GM19025 (cell line): ENCODE results near the gene TSPYL1.
"Not testable (repeated sequence)": the region's sequence is repeated elsewhere in the genome, so short reads cannot be mapped to it uniquely, and the experiment has no call there.

ENCODE experiments used
- ATAC-seq: cut with Tn5 transposase; IDR thresholded peaks from one replicate; pipeline ENCODE4 v1.9.1; 2021; ENCODE audit warnings: mild to moderate bottlenecking, low read depth, moderate library complexity; ENCODE audit not compliant: unreplicated experiment

The TSPYL1 gene

DNA sequence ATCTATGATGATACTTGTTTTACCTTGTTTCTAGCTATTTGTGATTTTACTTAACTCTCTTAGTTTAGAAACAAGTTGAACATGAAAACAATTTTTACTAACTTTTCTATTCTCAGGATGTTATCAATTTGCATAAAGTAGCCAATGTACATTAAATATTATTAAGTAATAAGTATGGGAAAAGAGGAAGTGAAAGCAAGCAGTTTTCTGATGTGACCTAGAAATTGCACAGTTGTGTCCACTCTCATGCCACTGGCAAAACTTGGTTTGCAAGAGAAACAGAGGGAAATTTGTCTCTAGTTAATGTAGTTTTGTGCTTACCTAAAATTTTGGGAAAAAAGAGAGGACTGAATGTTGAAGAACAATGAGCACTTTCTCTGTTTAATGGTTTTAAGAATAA lies 19.2 kb upstream of the TSPYL1 start:
- no peak for ATAC-seq

DNA sequence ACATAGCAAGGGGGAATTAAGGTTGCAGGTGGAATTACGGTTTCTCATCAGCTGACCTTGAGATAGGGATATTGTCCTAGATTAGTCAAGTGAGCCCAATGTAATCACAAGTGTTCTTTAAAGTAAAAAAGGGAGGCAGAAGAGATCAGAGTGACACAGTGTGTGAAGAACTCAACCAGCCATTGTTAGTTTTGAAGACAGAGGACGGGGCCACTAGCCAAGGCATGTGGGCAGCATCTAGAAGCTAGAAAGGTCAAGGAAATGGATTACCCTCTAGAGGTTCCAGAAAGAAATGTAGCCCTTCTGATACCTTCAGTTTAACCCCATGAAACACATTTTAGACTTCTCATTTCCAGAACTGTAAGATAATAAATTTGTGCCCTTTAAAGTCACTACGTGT lies 18.5 kb upstream of the TSPYL1 start:
- no peak for ATAC-seq

DNA sequence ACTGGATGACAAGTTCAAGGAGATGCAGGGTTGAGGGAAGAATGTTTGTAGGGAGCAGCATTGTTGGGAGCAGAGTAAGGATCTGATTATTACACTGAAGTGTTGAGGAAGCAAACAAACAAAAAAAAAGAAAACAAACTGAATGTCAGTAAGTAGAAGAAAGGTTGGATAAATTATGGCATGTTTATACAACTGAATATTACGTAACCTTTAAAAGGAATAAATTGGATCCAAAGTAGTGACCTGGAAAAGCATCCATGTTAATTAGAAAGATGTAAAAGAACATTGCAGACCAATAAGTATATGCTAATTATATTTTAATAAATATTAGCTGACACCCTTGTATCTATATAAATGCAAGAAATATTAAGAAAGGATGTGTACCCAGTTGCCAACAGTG lies 12.8 kb upstream of the TSPYL1 start:
- ATAC-seq = no peak

DNA sequence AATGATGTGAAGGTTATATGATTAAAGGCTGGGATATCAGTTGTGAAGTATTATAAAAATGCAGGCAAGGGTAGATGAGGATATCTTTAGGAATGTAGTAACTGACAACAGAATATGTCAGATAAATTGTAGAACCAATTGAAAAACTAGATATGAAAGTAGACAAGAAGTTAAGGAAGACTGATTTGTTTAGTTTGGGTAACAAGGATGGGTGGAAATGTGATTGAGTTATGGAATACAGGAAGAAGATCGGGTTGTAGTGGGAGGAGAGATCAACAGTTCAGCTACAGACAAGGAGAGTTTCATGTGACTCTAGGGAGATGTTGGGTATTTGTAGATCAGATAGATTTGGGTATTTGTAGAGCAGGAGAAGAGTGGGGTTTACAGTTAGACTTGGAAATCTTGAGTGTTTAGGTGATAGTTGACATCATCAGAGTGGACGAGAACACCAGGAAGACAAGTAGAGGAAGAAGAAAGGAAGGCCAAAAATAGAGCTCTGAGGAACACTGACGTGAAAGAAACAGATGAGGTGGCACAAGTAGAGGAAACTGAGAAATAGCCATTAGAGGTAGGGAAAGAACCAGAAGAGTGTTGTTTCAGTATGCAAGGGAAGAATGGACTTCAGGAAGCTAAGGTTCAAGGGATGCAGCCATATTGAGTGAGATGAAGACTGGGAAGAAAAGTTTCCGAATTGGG lies 12.1 kb upstream of the TSPYL1 start:
- ATAC-seq = no peak

DNA sequence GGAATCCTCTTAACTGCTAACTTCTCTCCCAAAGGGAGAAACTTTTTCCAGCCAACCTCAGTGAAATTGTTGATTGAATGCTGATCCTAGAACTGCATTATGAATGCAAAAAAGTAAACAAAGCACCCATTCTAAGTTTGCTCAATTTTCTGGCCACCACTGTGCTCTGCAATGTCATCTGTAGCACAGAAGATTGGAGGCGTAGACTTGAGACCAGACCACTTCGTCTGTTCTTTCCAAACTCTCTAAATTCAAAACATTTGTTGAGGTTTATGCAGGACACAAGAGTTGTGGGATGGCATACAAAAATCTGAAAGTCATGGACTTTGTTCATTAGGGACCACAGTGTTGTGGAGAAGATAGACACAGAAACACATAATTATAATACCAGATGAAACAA lies 11.1 kb upstream of the TSPYL1 start:
- no peak for ATAC-seq

DNA sequence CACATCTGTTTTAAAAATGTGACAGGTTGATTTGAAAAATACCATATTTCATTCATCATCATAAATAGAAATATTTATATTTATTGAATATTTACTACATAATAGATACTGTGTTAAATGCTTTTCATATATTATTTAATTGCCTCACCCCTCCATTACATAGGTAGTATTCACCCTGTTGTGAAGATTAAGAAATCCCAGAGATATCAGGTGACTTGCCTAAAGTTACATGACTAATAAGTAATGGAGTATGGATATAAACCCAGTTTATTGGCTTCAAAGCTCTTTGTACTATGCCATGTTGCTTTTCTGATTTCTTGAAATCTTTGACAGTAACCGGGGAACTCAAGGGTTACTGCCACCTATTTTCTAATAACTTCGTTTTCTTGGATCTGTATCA lies 10.1 kb upstream of the TSPYL1 start:
- ATAC-seq = no peak

- no peak for ATAC-seq
Observed at GRCh38 chr6:116287689-116288282, 8.1 kb upstream of the TSPYL1 start.

DNA sequence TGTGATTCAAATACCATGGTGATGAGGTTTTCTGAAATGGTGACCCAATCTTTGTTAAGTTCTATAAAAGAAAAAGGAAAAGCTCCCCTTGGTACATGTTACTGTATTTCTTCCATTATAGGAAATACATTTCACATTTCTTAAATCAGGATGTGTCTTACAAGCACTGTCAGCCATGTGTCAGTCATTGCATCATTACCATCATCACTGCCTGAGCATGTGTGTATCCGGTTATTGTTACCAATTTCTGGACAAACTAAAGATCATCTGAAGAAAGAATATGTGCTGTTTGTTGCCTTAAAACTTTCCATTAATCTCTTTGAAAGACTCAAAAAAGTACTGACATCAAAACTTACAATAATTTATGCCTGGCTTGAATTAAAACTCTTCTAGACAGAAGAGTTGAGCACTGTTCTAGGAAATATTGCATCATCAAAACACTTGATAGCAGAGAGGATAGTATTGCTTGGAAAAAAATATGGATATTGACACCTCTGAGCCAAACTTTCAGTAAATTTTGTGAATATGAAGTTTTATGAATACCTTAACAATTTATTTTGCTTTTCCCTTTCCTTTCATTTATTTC lies 7.1 kb upstream of the TSPYL1 start:
- no peak for ATAC-seq

DNA sequence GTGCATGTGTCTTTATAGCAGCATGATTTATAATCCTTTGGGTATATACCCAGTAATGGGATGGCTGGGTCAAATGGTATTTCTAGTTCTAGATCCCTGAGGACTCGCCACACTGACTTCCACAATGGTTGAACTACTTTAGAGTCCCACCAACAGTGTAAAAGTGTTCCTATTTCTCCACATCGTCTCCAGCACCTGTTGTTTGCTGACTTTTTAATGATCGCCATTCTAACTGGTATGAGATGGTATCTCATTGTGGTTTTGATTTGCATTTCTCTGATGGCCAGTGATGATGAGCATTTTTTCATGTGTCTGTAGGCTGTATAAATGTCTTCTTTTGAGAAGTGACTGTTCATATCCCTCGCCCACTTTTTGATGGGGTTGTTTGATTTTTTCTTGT lies 5.3 kb upstream of the TSPYL1 start:
- not testable (repeated sequence) for ATAC-seq

DNA sequence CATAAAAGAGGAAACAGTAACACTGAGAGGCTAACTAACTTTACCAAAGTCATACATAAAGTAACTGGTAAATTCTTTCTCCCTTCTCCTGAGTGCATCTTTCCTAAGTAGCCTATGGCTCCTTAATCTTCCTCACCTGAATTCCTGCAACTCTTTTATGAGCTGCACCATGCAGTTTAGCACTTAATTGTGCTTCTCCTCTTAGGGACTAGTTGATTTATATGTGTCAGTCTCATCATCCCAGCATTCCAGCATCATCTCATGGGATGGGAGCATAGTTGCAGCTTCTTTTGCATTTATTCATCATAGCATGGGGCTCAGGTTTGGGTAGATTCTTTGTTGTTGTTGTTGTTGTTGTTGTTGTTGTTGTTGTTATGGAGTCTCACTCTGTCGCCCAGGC lies 3.5 kb upstream of the TSPYL1 start:
- no peak for ATAC-seq

GRCh38 chr6:116282698-116283097 lies 3.0 kb upstream of the TSPYL1 start:
- no peak for ATAC-seq

DNA sequence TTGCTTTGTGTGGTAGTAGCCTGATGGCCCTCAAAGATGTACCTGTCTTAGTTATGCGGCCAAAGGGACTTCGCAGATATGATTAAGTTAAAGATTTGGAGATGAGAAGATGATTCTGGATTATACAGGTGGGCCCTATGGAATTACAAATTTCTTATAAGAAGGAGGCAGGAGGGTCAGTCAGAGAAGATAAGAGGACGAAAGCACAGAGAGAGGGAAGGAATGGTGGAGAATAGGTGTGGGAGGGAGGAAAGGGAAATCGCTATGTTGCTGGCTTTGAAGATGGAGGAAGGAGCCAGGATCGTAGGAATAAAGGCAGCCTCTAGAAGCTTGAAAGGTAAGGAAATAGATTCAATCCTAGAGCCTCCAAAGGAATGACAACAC lies 1.2 kb upstream of the TSPYL1 start:
- ATAC-seq = no peak

- ATAC-seq = no peak
Observed at GRCh38 chr6:116280161-116280932, 617 bp upstream of the TSPYL1 start.

GRCh38 chr6:116278854-116279231 lies 887 bp downstream of the TSPYL1 start:
- no peak for ATAC-seq

- no peak for ATAC-seq
Observed at GRCh38 chr6:116278481-116278829, 1.3 kb downstream of the TSPYL1 start.

GRCh38 chr6:116277124-116277523 lies 2.6 kb downstream of the TSPYL1 start:
- ATAC-seq = no peak

DNA sequence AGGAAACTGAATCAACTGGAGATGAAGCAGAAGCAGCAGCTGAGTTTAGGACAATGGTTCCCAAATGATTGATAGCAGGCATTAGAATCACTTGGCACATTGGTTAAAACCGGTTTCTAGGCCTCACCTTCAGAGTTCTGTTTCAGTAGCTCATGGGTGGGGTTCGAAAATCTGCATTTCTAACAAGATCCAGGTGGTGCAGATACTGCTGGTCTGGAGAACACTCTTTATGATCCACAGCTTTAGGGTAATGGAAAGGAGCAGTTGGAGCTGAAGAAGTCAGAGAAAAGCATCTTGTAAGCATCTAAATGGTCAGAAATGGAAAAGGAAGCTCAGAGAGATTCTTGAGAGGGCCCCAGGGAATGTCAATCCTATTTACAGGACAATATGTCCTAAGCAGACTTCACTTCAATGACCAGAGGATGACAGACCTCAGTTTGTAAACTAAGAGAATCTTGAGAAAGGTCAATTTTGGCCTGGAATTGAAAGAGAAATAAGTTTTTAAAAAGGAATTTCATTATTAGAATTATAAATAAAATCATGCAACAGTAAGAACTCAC lies 8.5 kb downstream of the TSPYL1 start:
- no peak for ATAC-seq

- peak; percentile 69 for ATAC-seq
Observed at GRCh38 chr6:116268589-116269293, 11.0 kb downstream of the TSPYL1 start.

GRCh38 chr6:116267836-116268588 lies 11.7 kb downstream of the TSPYL1 start:
- no peak for ATAC-seq

GRCh38 chr6:116266803-116267202 lies 12.9 kb downstream of the TSPYL1 start:
- ATAC-seq = no peak
